Right ventricle myocardium superior (tissue), 1 donor: ENCODE measurements around the gene CACNB4. TPM values are rescaled to one million over a fixed set of nuclear protein-coding genes. Genes with fewer than 3 reads are reported as not detected.

Experiments
- ATAC-seq: fragments of 200-7000 bp; cut with Tn5 transposase; one replicate; pipeline ENCODE4 v1.9.1; 2020; ENCODE audit warnings: mild to moderate bottlenecking; ENCODE audit not compliant: poor library complexity
- DNase-seq: peaks from one replicate; pipeline ENCODE4 v3.0.0-alpha.2; 2020
- intact Hi-C: fragments of 100-400 bp; cut with DNase I; formaldehyde crosslinking; loops from one replicate; pipeline ENCODE4 v1.11.2; 2022
- total RNA-seq: library from RNA; stranded (reverse); fragmentation: NEBNext Ultra II Directional; extraction: Animal tissue kit (Norgen Biotek cat#: 25700); gene quantifications from one replicate; pipeline ENCODE4 v1.2.1, GENCODE V29; 2021
- donor health status: DM: no; HTN: yes; CAD: no; lungs with severe emphysema.

Gene CACNB4
- total RNA-seq, 1 donor from 2014 or later, result 0.46 TPM

GRCh38 chr2:151828143-151828889, 270.5 kb downstream of the CACNB4 start, which contains the start of gene ARL5A:
Gene ARL5A (minus strand): TSS chr2:151828421. CDS start chr2:151828176, 245 bp downstream.
- DNase-seq (peak; percentile 97), ATAC-seq (peak; percentile 99)
- intact Hi-C loops, result no loop called here

GRCh38 chr2:151827564-151828142, 271.2 kb downstream of the CACNB4 start:
- DNase-seq (no peak), ATAC-seq (peak; percentile 32)
- intact Hi-C loops, result no loop called here

DNA sequence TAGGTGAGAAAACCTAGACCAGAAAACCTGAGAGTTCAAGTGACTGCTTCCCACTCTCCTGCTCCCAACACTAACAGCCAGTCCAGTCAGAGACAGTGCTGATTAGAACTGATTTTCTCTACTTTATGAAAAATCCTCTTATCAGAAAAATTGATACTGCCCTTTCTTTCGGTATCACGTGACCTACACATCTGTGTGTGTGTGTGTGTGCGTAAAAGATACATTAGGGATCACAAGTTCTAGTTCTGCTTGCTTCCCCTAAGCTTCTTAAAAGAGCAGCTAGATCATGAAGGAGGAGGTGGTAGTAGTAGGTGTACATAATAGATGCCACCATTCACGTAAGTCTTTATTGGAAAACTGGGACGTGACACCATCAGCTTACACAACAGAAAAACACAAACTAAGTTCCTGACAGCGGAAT, 272.1 kb downstream of the CACNB4 start:
- DNase-seq (no peak), ATAC-seq (no peak)
- intact Hi-C loops, result no loop called here

GRCh38 chr2:151824886-151825285, 274.0 kb downstream of the CACNB4 start:
- no peak for DNase-seq
- intact Hi-C loops, result no loop called here
- no peak for ATAC-seq

GRCh38 chr2:151823651-151824050, 275.2 kb downstream of the CACNB4 start:
- no peak for ATAC-seq
- intact Hi-C loops, result no loop called here
- no peak for DNase-seq

GRCh38 chr2:151819920-151820319, 278.9 kb downstream of the CACNB4 start:
- intact Hi-C loops, result no loop called here

DNA sequence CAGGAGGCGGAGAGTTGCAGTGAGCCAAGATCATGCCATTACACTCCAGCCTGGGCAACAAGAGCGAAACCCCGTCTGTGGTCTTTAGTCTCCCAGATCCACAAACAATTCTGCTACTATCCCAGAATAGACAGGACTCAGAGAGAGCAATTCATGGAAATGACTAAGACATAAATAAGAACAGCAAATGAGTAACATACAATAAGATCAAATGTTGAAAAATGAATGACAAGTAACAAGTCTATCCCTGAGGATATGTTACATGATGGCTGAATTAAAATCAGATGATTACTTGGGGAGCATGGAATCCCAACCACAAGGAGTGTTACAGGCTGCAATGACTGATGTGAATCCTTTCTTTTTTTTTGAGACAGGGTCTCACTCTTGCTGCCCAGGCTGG, 280.9 kb downstream of the CACNB4 start:
- DNase-seq, result no peak
- intact Hi-C loops, result no loop called here

More at GRCh38 chr2:151819920-151820319, 278.9 kb downstream of the CACNB4 start:
- DNase-seq (no peak), ATAC-seq (no peak)

GRCh38 chr2:151816843-151817242, 282.0 kb downstream of the CACNB4 start:
- DNase-seq (no peak), ATAC-seq (no peak)
- intact Hi-C loops, result no loop called here

More for the DNA sequence above, 280.9 kb downstream of the CACNB4 start:
- ATAC-seq, result no peak

- intact Hi-C loops, result no loop called here
- ATAC-seq (no peak), DNase-seq (no peak)
Observed at GRCh38 chr2:151815821-151816489, 282.9 kb downstream of the CACNB4 start.

GRCh38 chr2:151810489-151810888, 288.4 kb downstream of the CACNB4 start:
- ATAC-seq (no peak), DNase-seq (no peak)
- intact Hi-C loops, result no loop called here

DNA sequence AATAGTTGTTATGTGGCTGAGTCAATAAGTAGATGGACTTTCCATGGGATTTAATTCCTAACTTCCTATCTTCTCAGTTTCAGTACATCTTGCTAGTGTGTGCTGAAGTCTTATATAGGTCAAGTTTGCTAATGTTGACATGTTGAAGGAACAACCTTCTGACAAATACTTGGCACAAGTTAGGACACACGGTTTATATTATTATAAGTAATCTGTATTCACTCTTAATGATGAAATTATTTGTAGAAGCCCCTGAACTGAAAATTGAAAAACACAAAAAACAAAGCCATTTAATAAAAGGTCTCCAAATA, 289.8 kb downstream of the CACNB4 start:
- intact Hi-C loops, result no loop called here
- ATAC-seq (no peak), DNase-seq (no peak)

- intact Hi-C loops, result no loop called here
- no peak for DNase-seq
- ATAC-seq, result no peak
Observed at GRCh38 chr2:151808258-151809072, 290.4 kb downstream of the CACNB4 start.

DNA sequence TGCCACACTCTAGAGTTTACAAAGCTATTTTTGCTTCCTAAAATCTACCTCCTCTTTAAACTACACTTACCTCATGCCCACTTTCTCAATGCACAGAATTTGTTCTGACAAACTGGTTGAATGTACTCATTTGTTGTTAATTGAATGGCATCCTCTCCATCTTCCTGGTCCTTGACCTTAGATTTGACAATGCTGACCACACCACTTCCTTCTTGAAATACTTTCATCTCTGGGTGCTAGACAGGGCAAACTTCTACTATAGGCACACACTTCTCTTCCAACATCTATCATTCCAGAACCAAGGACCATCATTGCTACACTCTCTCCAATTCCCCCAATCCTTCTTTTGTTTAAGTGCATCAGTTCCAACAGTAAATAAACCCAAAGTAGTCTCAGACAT, 292.9 kb downstream of the CACNB4 start:
- intact Hi-C loops, result no loop called here
- no peak for ATAC-seq

DNA sequence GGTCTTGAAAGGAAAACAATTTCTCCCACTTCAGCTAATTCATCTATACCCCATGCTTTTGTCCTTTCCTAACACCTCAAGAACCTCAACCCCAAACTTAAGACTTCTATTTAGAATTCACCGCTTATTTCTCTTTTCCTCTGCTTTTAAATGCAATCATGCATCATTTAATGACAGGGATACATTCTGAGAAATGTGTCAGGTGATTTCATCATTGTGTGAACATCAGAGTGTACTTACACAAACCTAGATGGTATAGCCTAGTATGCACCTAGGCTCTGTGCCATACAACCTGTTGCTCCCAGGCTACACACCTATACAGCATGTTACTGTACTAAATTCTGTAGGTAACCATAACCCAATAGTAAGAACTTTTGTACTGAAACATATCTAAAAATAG, 293.5 kb downstream of the CACNB4 start:
- ATAC-seq (no peak), DNase-seq (no peak)
- intact Hi-C loops, result no loop called here

More for the DNA sequence above, 292.9 kb downstream of the CACNB4 start:
- no peak for DNase-seq

DNA sequence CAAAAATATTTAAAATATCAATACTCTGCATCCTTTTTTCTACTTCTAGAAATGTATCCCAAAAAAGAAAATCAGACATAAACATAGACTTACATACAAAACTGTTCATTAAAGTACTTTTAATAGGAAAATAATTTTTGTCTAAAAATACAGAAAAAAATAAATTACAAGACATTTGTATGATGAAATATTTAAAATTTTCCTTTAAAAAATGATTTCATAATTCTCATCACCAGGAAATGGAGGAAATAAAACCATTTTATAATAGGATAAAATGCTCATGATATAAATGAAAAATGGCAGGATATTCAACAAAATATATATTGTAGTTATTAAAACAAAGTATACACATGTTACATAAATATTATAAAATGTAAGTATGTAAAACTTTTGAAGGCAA, 295.0 kb downstream of the CACNB4 start:
- ATAC-seq (no peak), DNase-seq (no peak)
- intact Hi-C loops, result no loop called here

DNA sequence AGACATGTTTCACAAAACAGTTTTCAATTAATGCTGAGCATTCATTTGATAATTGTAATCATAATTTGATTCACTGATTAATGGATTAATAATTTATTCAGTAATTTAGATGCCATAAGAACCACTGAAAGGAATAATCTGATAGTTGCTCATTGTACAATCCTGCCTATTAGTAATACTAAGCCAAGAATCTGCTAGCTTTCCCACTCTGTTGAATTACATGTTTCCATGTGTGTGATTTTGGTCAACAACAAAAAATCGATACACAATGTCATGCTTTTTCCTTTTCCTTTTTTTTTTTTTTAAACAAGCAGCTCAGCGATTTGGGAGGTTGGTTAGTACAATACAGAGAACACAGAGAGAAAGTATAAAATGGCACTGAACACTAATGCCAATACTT, 296.5 kb downstream of the CACNB4 start:
- DNase-seq (no peak), ATAC-seq (no peak)
- intact Hi-C loops, result no loop called here

GRCh38 chr2:151799886-151800292, 299.0 kb downstream of the CACNB4 start:
- DNase-seq (no peak), ATAC-seq (no peak)
- intact Hi-C loops, result no loop called here

DNA sequence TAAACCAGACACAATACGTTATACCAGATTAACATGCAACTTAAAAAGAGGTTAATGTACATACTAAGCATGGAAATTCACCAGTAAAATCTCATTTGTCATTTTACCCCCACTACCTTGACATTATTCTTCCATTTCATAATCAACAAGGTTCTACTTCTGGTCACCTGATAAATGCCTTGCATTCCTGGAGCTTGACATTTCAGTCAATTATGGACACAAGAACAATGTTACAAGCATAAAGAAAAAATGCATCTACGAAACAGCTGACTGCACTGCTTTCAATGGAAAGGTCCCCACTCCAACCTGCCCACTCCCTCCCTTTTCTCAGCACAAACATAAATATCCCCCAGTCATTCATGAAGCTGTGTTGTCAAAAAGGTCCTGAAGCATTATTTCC, 302.1 kb downstream of the CACNB4 start:
- DNase-seq (no peak), ATAC-seq (no peak)
- intact Hi-C loops, result no loop called here

DNA sequence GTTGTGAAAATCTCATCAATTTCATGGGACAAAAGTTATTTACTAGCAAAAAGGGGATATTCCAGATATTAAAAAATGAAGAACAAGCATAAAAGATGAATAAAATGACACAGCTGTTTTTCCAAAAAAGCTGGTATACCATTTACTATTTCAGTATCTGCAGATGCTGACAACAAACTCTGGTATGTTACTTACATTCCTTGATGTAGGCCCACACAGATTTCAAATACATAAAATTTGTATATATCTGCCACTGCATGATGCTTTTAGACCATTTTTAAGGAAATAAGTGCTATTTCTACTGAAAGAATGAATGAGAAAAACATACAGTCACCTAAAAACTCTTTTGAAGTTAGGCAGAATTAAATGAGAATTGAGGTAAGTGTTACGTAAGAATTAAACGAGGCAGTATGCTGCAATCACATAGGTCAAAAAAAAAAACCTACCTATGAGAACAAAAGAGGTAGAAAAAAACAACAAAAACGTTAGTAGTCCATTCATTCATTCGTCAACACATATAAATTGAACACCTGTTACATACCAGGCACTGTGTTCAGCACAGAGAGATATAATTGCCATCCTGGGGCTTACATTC, 303.1 kb downstream of the CACNB4 start:
- intact Hi-C loops, result no loop called here
- ATAC-seq (no peak), DNase-seq (no peak)
